COLO668 (cell line): ENCODE results near the gene DDX6.
"Not testable (repeated sequence)": the region's sequence is repeated elsewhere in the genome, so short reads cannot be mapped to it uniquely, and the experiment has no call there.

Experiments
- DNase-seq: peaks from one replicate; lab custom pipeline; 2025; ENCODE audit not compliant: unreplicated experiment; lab: John Stamatoyannopoulos, UW

Gene DDX6

GRCh38 chr11:118791961-118792569 is 1.1 kb upstream of the DDX6 start:
- no peak for DNase-seq

GRCh38 chr11:118790357-118791110 is 430 bp downstream of the DDX6 start:
- DNase-seq: peak; percentile 67

- no peak for DNase-seq
Observed at GRCh38 chr11:118789501-118790356, 1.2 kb downstream of the DDX6 start.

GRCh38 chr11:118786657-118787056 is 4.3 kb downstream of the DDX6 start:
- no peak for DNase-seq

GRCh38 chr11:118785362-118785761 is 5.6 kb downstream of the DDX6 start:
- no peak for DNase-seq

GRCh38 chr11:118783724-118784495 is 7.1 kb downstream of the DDX6 start:
- no peak for DNase-seq

GRCh38 chr11:118783324-118783723 is 7.6 kb downstream of the DDX6 start:
- not testable (repeated sequence) for DNase-seq

- no peak for DNase-seq
Observed at GRCh38 chr11:118778898-118779297, 12.1 kb downstream of the DDX6 start.

- DNase-seq: no peak
Observed at GRCh38 chr11:118774032-118774431, 16.9 kb downstream of the DDX6 start.

GRCh38 chr11:118771547-118772288 is 19.2 kb downstream of the DDX6 start:
- DNase-seq: no peak

- no peak for DNase-seq
Observed at GRCh38 chr11:118768690-118769089, 22.3 kb downstream of the DDX6 start.

GRCh38 chr11:118766035-118766434 is 24.9 kb downstream of the DDX6 start:
- no peak for DNase-seq

GRCh38 chr11:118765095-118765691 is 25.8 kb downstream of the DDX6 start:
- not testable (repeated sequence) for DNase-seq

- no peak for DNase-seq
Observed at GRCh38 chr11:118763041-118763440, 27.9 kb downstream of the DDX6 start.

GRCh38 chr11:118761981-118762380 is 29.0 kb downstream of the DDX6 start:
- DNase-seq: not testable (repeated sequence)

GRCh38 chr11:118757876-118758399 is 33.0 kb downstream of the DDX6 start:
- DNase-seq: no peak

- DNase-seq: no peak
Observed at GRCh38 chr11:118752654-118753053, 38.3 kb downstream of the DDX6 start.

- DNase-seq: no peak
Observed at GRCh38 chr11:118749429-118749828, 41.5 kb downstream of the DDX6 start.

GRCh38 chr11:118748056-118748455 is 42.9 kb downstream of the DDX6 start:
- no peak for DNase-seq
